ENCODE results near the gene OTP. TPM values are rescaled to one million over a fixed set of nuclear protein-coding genes. Genes with fewer than 3 reads are reported as not detected.
"Not testable (repeated sequence)": the region's sequence is repeated elsewhere in the genome, so short reads cannot be mapped to it uniquely, and the experiment has no call there.

OTP gene
- total RNA-seq, 1 experiment from 2014 or later: 0.11 TPM

- no peaks in the 10 kb centered on the region for H3K4me1 ChIP-seq
- no peak for TF ChIP-seq CTCF (IDR thresholded peaks at IDR 0.05; ENCODE audit: insufficient read depth in 1 of 2, low read depth in 1 of 2, low read length in 1 of 2, severe bottlenecking in 1 of 2, unreplicated experiment in 1 of 2)
- no peaks in the 10 kb centered on the region for H3K36me3 ChIP-seq (ENCODE audit: control insufficient read depth, insufficient read depth, low read length)
- Mint-ChIP-seq H3K27ac (ENCODE audit: unreplicated experiment) (no peak overlapping the region), H3K4me1 (ENCODE audit: low read depth, unreplicated experiment) (no peaks in the 10 kb centered on the region), H3K36me3 (ENCODE audit: insufficient read depth, unreplicated experiment) (no peaks in the 10 kb centered on the region), H3K27me3 (ENCODE audit: insufficient read depth, unreplicated experiment) (no peaks in the 10 kb centered on the region), H3K9me3 (ENCODE audit: unreplicated experiment) (peaks cover 15% of the 10 kb centered on the region), H3K4me3 (ENCODE audit: unreplicated experiment) (no peak overlapping the region)
- H3K27me3 ChIP-seq (replicated peaks; ENCODE audit: control insufficient read depth, insufficient read depth, low read length): no peaks in the 10 kb centered on the region
- no TSS peak for BruUV-seq (replicated peaks)
- intact Hi-C loops (cut with micrococcal nuclease; ENCODE audit: unreplicated experiment): no loop called here
- no peak for DNase-seq
- ChIA-PET CTCF (interaction anchor here (0.8 kb wide), 1 partner anchor 30 kb away, joined by 3 read pairs; no protein-coding TSS in a partner anchor), POLR2A (no interaction called here)
- H3K4me3 ChIP-seq (ENCODE audit: low read depth, low read length): no peak overlapping the region
- H3K9me3 ChIP-seq: peaks cover 5% of the 10 kb centered on the region; the same call in 1 of the 2 replicates
Measured at GRCh38 chr5:77590347-77590746, 48.2 kb downstream of the OTP start.

- TF ChIP-seq CTCF (IDR thresholded peaks at IDR 0.05; ENCODE audit: insufficient read depth in 1 of 2, low read depth in 1 of 2, low read length in 1 of 2, severe bottlenecking in 1 of 2, unreplicated experiment in 1 of 2): no peak
- DNase-seq: no peak
- H3K4me1 Mint-ChIP-seq (ENCODE audit: low read depth, unreplicated experiment): no peaks in the 10 kb centered on the region
- intact Hi-C loops (cut with micrococcal nuclease; ENCODE audit: unreplicated experiment): no loop called here
- H3K27ac Mint-ChIP-seq (ENCODE audit: unreplicated experiment): no peak overlapping the region
- peaks cover 11% of the 10 kb centered on the region for H3K9me3 Mint-ChIP-seq (ENCODE audit: unreplicated experiment)
- H3K4me1 ChIP-seq: no peaks in the 10 kb centered on the region
- H3K27me3 Mint-ChIP-seq (ENCODE audit: insufficient read depth, unreplicated experiment): no peaks in the 10 kb centered on the region
- no peaks in the 10 kb centered on the region for H3K36me3 Mint-ChIP-seq (ENCODE audit: insufficient read depth, unreplicated experiment)
- H3K4me3 Mint-ChIP-seq (ENCODE audit: unreplicated experiment): no peak overlapping the region
- POLR2A ChIA-PET: no interaction called here
- CTCF ChIA-PET: no interaction called here
- no peaks in the 10 kb centered on the region for H3K27me3 ChIP-seq (replicated peaks; ENCODE audit: control insufficient read depth, insufficient read depth, low read length)
- no peak overlapping the region for H3K4me3 ChIP-seq (ENCODE audit: low read depth, low read length)
- no peaks in the 10 kb centered on the region for H3K36me3 ChIP-seq (ENCODE audit: control insufficient read depth, insufficient read depth, low read length)
- peaks cover 5% of the 10 kb centered on the region; the same call in 1 of the 2 replicates for H3K9me3 ChIP-seq
- BruUV-seq (replicated peaks): no TSS peak
Measured at GRCh38 chr5:77588175-77588574, 50.3 kb downstream of the OTP start.

- TF ChIP-seq CTCF (IDR thresholded peaks at IDR 0.05; ENCODE audit: insufficient read depth in 1 of 2, low read depth in 1 of 2, low read length in 1 of 2, severe bottlenecking in 1 of 2, unreplicated experiment in 1 of 2): no peak
- Mint-ChIP-seq H3K27me3 (ENCODE audit: insufficient read depth, unreplicated experiment) (peaks cover 5% of the 10 kb centered on the region), H3K27ac (ENCODE audit: unreplicated experiment) (no peak overlapping the region), H3K9me3 (ENCODE audit: unreplicated experiment) (no peaks in the 10 kb centered on the region), H3K36me3 (ENCODE audit: insufficient read depth, unreplicated experiment) (no peaks in the 10 kb centered on the region), H3K4me3 (ENCODE audit: unreplicated experiment) (no peak overlapping the region), H3K4me1 (ENCODE audit: low read depth, unreplicated experiment) (no peaks in the 10 kb centered on the region)
- H3K36me3 ChIP-seq (ENCODE audit: control insufficient read depth, insufficient read depth, low read length): no peaks in the 10 kb centered on the region
- ChIA-PET POLR2A (interaction anchor here (0.7 kb wide), 1 partner anchor 681 kb away, joined by 8 read pairs; no protein-coding TSS in a partner anchor), CTCF (no interaction called here)
- H3K4me1 ChIP-seq: no peaks in the 10 kb centered on the region
- BruUV-seq (replicated peaks): no TSS peak
- no peak overlapping the region for H3K4me3 ChIP-seq (ENCODE audit: low read depth, low read length)
- peaks cover under 1% of the 10 kb centered on the region; the same call in 1 of the 2 replicates for H3K9me3 ChIP-seq
- no peaks in the 10 kb centered on the region for H3K27me3 ChIP-seq (replicated peaks; ENCODE audit: control insufficient read depth, insufficient read depth, low read length)
- intact Hi-C loops (cut with micrococcal nuclease; ENCODE audit: unreplicated experiment): no loop called here
- DNase-seq: no peak
Measured at GRCh38 chr5:77586101-77586500, 52.4 kb downstream of the OTP start.

GRCh38 chr5:77582143-77582542 lies 56.4 kb downstream of the OTP start:
- POLR2A ChIA-PET; H3K36me3 ChIP-seq (ENCODE audit: control insufficient read depth, insufficient read depth, low read length); H3K9me3 Mint-ChIP-seq (ENCODE audit: unreplicated experiment); H3K4me1 ChIP-seq; H3K4me1 Mint-ChIP-seq (ENCODE audit: low read depth, unreplicated experiment); H3K4me3 ChIP-seq (ENCODE audit: low read depth, low read length); H3K4me3 Mint-ChIP-seq (ENCODE audit: unreplicated experiment); H3K9me3 ChIP-seq; H3K27ac Mint-ChIP-seq (ENCODE audit: unreplicated experiment); intact Hi-C loops (cut with micrococcal nuclease; ENCODE audit: unreplicated experiment); H3K27me3 Mint-ChIP-seq (ENCODE audit: insufficient read depth, unreplicated experiment); H3K36me3 Mint-ChIP-seq (ENCODE audit: insufficient read depth, unreplicated experiment); DNase-seq; H3K27me3 ChIP-seq (replicated peaks; ENCODE audit: control insufficient read depth, insufficient read depth, low read length); CTCF ChIA-PET; BruUV-seq (replicated peaks): not testable (repeated sequence)
